HG03439 (cell line): ENCODE results near the gene DSG2.
"Not testable (repeated sequence)": the region's sequence is repeated elsewhere in the genome, so short reads cannot be mapped to it uniquely, and the experiment has no call there.

Experiments
- ATAC-seq: cut with Tn5 transposase; IDR thresholded peaks from one replicate; pipeline ENCODE4 v1.9.1; 2021; ENCODE audit warnings: mild to moderate bottlenecking, moderate library complexity; ENCODE audit not compliant: unreplicated experiment

The DSG2 gene

DNA sequence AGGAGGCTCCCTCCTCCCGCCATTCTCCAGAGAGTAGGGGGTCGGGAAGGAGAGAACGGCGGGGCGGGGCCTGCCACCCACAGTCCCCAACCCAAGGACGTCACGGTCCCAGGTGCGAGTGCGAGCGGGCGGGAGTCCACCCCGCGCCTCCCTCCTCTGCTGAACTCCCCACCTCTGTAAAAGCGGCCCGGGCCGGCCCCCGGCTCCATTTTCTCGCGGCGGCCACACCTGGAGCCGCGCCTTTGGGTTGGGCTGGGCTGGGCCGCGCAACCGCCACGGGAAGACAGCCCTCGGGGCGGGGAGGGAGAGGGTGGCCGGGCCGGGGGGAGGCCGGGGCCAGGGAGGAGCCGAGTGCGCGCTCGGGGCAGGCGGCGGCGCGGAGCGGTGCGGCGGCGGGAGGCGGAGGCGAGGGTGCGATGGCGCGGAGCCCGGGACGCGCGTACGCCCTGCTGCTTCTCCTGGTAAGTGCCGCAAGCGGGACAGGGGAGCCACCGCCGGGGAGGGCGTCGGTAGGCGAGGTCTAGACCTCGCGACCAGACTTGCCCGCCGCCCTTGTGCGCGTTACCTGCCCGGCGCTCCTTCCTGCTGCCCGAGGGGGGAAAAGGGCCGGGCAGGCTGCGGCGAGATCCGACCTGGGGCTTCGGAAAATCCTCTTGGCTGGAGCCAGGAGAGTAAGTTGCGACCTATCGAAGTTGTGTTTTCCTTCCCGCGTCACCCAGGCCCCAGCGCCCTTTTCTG, at the start of gene DSG2:
Gene DSG2, plus strand, starts transcription at position 342 of the 738 bp plus-strand sequence. Its CDS starts 75 bp downstream, at position 417.
- peak; percentile 43 for ATAC-seq

DNA sequence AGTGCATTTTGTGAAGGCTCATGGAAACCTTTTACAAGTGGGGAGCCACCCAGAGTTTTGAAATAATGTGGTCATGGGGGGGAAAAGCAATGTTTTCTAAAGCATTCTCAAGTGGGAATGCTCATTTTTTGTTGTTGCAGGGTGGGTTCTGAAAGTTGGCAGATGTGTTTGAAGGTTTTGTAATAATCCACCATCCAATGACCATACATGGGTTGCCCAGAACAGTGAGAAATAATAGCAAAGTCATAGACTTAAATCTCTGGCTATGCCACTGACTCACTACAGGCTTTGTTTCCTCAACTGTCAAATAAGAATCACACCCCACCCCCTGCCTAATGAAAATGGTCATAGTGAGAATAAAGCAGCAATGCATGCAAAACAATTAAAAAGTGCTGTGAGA, 47.6 kb upstream of the DSG2 start:
- ATAC-seq: no peak

DNA sequence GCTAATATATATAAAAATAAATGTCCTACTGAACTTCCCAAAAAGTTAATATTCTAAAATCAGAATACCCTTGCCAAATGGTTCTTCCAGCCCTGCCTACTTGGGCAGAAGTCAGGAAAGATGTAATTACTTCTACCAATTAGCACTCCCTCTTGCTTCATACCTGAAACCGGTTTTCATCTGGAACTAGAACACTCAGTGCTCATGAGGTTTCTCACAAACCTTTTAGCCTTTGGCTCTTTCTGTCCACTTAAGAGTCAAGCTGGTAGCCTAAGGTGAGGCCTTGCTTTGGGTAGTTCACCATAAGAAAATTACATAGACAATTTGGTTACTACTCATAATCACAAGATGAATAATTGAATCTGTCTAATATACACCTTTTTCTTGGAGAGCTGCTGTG, 46.4 kb upstream of the DSG2 start:
- no peak for ATAC-seq

DNA sequence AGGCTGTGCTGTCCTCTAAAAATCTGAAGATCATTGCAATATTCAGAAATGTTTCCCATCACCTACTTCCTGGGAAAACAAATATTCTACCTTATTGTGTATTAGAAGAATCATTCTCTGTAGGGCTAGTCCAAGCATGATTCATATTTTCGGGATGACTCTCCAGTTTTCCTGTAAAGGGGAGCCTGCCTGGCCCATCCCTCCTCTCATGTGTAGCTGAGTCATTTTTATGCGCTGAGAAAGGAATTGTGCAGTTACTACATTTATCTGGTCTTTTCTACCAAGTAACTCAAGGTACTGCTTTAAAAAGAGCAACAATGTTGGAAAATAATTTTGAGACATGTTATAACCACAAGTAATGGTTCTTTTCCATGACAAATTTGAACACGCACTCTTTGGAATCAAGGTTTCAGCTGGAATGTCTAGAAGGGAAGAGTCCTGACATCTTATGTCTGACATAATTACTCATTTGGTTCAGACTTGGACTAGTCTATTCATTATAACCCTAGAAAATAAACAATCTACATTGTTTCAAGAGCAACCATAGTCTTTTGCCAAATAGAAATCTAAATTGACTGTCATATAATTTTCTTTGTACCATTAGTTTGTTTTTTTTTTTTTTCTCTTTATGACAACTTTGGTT, 43.8 kb upstream of the DSG2 start:
- no peak for ATAC-seq

DNA sequence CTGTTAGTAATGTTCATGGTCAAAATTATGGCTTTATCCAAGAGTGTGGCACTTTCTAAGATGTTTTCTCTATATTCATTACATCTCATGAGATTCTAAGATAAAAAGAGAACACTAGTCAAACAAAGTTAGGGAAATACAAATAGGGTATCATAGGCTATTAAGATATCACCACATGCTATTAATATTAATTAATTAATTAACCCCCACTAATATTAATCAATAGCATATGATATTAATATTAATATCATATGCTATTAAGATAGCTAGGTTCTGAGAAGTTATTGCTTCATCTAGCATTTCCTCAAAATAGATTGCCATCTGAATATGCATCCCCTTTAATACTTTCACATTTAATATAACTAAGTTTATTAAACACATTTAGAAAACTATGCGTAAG, 28.3 kb upstream of the DSG2 start:
- no peak for ATAC-seq

DNA sequence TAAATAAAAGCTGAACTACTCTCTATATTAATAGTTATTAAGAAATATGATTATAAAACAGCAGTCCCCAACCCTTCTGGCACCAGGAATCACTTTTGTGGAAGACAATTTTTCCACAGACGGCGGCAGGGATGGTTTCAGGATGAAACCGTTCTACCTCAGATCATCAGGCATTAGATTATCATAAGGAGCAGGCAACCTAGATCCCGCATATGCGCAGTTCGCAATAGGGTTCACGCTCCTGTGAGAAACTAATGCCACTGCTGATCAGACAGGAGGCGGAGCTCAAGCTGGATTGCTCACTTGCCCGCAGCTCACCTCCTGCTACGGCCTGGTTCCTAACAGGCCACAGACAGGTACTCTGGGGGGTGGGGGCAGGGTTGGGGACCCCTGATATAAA, 19.3 kb upstream of the DSG2 start:
- no peak for ATAC-seq

DNA sequence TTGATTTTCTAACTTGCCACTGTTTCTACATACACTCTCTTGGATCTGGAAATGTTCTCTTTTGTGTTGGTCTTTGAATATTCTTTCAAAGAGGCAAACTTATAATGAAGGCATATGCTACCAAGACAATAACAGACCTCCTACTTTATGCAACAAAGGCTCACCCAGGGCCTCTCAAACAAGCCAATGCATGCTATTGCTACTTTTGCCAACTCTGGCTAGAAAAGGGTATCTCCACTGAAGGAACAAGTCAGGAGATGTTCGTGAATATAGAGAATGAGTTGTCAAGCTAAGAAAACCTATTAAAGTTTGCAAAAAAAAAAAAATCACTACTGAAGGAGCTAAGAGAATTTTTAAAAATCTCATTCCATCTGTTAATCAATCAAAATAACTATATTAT, 15.9 kb upstream of the DSG2 start:
- no peak for ATAC-seq

DNA sequence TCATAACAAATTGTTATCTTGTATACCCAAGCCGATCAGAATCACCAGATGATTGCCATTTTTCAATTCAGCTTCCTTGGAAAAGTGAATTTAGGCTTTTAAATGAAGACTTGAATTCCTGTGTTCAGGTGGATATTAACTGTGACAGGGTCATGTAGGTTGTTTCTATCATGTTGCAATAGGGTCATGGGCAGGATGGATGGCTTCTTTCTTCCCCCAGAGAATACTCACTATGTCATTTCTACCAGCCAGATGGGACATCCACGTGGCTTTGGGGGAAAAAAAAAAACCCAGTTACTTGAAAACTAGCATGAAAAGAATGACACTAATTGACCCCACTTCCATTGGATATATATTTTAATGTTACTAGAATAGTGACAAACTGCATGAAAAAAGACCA, 14.6 kb upstream of the DSG2 start:
- no peak for ATAC-seq

DNA sequence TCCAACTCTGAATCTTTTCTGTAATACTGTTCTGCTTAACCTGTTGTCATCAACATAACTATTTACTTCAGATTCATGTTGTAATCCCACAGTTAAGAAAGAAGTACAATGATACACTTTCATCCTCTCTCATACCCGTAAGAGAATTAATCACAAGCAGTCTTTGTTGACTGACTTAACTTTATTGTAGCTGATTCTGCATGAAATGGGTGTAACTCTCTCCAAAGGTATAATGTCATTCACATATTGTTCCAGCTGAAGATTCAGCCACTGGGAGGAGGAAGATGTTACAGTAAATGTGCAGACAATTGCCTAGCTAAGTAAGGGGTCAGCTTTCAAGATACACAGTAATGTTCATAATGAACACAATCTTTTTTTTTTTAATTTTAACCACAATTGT, 13.5 kb upstream of the DSG2 start:
- ATAC-seq: no peak

DNA sequence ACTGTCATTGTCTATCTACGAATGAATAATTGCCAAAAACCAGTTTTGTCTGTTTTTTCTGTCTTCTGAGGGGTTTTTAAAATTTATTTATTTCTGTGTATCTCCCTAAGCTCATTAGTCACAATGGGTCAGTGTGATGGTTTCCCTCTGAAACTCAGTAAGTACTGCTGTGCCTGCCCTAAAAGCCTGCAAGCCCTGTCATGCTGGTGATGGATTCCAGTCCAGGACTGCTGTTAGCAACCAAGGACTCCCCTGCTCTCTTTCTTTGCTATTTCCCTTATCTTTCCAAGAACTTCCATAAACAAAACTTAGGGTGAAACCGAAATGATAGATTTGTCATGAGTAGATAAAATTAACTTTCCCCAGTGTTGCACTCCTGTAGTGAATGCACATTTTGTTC, 11.8 kb upstream of the DSG2 start:
- no peak for ATAC-seq

DNA sequence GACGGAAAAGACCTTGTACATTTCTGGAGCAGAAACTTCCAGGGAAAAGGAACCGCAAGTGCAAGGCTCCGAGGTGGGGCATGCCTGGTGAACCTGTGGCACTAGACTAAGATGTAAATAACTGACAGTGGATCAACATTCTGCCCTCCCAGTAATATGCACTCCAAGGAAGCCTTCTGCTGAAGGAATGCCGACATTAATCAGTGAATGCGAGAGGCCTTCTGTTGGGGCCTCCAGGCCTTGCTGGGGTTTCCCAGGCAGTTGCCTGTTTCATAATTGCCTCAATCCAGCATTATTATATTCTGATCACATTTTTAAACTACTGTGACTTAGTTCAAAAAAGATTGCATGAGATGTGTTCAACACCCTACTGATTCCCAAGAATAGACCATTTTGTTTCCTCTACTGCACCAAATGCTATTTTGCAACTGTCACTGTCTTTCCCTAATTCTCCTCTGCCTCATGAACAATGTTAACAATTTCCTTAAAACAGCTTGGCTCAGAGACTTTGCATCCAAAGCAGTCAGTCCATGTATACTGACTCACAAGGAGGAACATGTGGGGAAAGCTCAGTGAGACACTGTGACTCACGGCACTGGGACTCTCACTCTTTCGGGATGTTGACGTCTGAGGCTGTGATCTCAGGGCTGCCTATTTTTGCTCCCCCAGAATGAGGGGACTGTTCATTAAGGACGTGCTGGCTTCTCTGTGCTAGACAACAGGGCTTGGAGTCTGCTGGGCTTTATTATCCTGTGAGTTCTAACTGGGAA, 10.5 kb upstream of the DSG2 start:
- no peak for ATAC-seq

DNA sequence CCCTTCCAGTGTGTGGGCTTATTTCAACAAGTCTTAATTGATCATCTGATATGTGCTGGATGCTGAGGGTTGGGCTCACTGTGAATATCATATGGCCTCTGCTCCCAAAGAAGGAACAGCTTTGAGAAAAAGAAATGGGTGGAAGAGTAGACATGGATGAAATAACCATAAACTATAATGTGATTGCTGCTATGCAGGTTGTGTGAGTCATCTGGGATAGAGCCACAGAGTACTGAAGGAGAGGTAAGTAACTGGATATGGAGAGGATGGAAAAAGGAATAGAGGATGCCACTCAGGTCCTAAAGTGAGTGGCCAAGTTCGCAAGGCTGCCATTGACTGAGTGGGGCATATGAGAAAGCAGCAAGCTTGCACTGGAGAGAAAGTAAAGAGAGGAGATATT, 8.7 kb upstream of the DSG2 start:
- ATAC-seq: no peak

DNA sequence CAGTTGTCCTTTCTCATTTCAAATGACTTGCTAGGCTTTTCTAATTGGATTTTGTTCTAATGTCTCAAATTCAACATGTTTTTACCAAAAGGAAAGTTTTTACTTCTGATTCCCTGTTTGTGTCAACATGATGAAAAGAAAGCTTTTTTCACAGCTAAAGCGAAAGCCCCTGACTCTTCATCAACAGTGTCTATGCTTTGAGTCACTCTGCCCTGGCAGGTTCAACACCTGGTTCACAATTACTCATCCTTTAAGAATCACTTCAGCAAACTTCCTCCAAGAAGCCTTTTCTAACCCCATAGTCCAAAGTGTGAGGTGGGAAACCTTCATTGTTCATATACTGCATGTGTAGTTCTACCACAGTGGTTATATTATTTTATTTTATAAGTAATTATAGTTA, 7.6 kb upstream of the DSG2 start:
- ATAC-seq: peak; percentile 67

DNA sequence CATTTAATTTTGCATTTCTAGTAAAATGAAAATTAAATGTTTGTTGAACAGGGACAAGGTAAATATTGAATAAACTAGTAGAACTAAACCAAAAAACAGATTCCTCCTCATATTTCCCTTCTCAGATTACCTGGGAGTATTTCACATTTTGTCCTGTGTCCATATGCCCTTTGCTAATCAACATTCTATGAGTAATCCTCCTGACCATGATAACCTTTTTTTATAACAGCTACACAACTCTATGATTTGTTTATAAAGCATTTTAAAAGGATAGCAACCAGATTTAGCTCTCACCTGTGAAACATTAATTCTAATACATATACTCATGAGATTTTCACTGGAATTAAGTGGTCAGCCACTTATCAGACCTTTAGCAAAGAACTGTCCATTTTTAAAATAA, 7.1 kb upstream of the DSG2 start:
- ATAC-seq: no peak

DNA sequence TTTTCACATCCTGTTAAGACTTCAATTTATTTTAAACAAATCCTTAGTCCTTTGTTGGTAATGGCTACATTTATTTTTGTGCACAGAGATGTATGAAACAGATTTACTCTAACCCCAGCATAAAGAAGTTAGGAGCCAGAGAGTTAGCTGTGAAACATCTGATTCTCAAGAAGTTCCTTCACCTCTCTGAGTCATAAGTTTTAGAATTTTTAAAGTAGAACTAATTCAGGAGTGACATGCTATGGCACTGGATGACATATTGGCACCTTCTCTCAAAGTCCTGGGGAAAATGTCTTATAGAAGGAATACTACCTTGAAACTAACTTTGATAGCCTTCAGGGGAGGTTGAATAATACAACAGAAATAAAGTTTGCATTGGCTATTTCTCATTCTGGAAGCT, 6.4 kb upstream of the DSG2 start:
- ATAC-seq: no peak

DNA sequence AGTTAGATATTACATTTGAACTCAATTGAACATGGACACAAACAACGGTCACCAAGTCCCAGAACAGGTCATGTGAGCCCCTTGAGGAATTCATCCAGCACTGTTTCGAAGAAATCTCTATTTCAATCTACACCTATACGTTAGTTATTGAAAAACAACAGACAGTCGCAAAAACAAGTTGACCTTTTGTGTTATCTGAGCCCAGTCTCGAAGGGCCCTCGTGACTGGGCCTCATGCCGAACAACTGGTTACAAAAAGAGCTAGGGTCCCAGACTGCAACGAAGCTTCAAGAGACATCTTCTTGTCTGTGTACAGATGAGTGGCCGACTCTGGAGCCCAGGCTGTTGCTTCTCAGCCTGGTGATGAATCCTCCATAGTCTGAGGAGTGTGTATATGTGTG, 5.3 kb upstream of the DSG2 start:
- ATAC-seq: no peak

DNA sequence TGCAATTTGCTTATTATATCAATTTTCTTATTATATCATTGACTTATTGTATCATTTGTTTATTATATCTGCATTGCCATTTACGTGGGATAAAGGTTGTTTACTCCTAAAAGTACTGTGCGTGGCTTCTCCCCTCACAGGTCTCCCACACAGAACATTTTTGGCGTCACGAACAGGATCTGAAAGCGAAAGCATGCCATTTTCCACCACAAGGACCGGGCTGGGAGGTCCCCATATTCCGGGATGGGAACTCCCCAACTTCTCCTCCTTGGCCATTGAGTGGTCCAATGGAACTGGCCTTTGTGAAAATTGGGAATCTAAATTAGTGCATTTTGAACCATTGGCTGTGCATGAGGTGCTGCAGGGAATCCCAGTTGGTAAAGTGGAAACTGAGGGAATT, 4.8 kb upstream of the DSG2 start:
- ATAC-seq: no peak

DNA sequence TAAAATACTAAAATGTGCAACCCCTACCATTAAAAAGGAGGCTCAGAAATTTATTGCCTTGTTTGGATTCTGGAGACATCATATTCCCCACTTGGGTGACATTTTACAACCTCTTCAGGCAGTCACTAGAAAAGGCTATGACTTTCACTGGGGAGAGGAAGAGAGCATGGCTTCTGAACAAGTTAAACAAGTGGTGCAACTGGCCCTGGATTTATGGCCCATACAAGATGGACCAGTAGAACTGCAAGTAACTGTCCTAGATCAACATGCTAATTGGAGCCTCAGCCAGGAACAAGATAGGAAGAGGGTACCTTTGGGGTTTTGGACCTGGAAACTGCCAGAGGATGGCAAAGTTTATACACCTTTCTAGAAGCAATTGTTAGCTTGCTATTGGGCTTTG, 4.0 kb upstream of the DSG2 start:
- no peak for ATAC-seq

DNA sequence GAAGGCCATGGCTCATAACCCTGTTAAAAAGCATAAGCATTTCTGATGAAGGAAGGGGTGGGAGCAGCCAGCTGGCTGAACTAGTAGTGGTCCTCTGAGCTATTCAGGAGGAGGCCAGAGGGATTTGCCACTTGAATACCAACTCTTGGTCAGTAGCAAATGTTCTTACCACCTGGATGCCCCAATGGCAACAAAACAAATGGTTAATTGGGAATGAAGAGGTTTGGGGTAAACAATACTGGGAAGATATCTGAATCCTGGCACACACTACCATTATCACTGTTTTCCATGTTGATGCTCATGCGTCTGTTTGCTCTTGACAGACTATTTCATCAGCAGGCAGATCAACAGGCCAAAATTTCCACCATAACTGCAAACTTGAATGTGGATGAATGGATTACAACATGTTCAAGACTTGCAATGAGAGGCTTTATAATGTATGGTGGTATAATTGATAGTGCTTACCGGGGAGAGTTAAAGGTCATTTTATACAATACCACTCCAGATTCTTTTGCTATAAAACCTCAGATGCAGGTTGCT, 3.2 kb upstream of the DSG2 start:
- ATAC-seq: not testable (repeated sequence)

DNA sequence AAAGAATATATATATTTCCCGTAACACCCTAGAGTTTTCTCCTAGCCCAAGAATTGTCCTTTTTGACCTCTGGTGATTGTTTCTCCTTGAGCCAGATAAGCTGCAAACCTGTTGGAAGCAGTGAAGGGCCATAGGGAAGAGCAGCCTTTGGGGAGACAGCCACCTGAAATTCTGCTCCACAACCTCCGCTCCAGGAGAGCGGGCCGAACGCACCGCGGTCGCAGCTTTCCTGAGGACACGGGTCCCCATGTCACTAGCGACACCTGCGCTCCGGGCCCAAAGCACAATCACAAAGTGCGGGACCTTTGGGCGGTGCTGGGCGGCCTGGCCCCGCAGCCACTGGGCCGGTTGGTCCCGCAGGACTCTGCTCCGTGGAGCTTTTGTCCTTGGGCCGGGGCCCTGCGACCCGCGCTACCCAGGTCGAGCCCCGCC, 557 bp upstream of the DSG2 start:
- ATAC-seq: no peak

DNA sequence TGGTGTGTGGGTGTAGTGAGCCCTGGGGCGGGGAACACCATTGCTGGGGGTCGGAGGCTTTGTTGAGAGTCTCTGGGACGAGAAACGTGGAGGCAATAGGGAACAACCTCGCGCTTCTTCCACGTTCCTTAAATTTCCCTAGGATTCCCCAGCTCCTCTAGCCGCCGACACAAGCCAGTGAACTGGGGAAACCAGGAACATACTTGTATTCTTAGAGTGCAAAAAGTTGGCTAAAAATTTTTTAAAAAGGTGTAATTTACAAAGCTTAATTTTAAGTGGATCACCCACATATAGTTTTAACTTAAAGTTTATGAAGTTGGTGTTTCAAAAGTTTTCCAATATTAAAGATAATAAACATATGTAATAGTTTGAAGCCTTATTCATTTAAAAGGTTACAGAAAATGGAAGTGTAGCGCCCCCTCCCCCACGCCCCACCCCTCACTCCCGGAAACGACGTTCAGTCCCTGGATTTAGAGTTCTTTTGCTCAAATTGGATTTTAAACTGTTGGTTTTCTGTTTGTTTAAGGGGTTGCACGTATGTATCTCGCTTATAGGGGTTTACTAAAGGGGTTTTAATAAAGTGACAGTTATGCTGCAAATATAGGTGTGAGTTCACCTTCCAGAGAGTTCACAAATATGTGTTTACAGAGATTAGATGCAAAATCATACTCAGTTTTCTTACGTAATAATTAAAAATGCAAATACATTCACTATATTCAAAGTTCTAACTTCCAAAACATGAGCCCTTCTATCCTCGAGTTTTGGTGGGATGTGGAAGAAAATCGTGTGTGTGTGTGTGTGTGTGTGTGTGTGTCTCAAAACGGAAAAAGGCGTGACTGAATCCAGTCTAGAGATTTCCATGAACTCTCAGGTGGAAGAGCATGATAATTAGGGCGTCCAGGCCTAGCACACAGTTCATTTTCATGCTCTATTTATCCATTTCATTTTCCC, 872 bp downstream of the DSG2 start:
- peak; percentile 27 for ATAC-seq
